Activated CD4-positive, alpha-beta T cell treated with anti-CD3 and anti-CD28 coated beads, Interleukin-2, Interleukin-6, amounts not matched to agents 100 ng/mL and 50 ng/mL, durations not matched to agents 16 hours and 8 hours (primary cell): Measurements from ENCODE around the gene EML5.

Experiments
- DNase-seq: peaks from one replicate; pipeline ENCODE4 v3.0.0-alpha.2; 2020

Gene EML5

DNA sequence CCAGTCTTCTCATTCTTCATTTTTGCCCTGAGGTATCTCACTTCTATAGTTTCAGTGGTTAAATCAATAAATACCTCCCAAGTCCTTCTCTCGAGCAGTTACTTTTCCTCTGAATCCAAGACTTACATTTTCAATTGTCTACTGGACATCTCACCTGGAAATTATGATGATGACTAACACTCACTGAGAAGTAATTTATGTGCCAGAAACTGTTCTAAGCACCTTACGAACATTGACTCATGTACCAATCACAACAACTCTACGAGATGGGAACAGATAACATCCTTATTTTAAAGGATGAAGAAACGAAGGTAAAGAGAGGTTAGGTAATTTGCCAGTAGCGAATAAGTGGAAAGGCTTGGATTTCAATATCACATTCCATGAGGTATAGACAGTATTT, 94.1 kb downstream of the EML5 start:
- no peak for DNase-seq

DNA sequence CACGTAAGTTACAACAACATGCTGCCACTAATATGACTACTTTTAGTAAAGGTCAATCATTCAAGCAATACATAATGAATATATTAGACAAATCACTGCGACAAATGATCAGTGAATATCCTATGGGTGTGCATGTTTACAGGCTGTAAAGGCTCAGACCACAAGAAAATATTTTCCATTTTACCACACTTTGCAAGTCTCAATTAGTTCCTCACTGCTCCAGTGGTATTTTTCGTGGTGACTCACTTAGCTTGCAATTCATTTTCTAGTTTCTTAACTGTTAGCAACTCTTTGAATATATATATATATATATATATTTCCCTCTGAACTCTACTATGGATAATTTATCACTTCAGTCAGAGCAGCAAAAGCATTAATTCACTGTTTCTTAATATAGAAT, 96.9 kb downstream of the EML5 start:
- no peak for DNase-seq

DNA sequence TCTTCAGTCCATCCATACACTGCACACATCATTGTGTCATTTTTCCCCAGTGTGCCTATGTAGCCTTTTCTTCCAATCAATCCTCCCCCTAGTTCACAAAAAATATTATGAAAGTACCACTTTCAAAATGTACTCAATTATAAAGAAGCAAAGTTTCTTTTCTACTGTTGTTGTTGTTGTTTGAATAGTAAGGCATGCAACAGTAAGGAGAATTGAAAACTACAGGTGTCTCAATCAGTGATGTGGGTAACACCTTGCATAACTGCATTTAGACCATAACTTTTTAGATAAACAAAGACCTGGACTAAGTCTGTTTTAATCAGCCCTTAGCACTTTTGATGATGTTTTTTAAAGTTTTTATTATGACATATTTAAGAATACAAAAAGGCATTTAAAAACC, 104.4 kb downstream of the EML5 start:
- DNase-seq, result no peak

DNA sequence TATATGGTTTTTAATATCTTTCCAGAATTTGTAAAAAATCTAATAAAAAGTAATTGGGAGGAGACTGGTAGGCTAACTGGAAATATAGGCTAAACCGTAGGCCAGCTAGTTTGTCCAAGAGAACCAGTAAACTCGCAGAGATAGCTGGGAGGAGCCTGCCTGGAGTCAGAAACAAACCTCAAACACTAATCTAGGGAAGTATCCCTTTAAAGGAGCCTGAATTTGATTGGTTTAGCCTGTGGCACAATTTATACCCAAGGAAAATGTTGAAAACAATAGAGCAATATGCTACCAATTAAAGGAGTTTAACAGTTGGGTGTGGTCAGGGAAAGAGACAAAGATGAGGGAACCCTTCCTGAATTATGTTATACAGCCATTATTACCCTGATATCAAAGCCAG, 109.6 kb downstream of the EML5 start:
- DNase-seq, result no peak

DNA sequence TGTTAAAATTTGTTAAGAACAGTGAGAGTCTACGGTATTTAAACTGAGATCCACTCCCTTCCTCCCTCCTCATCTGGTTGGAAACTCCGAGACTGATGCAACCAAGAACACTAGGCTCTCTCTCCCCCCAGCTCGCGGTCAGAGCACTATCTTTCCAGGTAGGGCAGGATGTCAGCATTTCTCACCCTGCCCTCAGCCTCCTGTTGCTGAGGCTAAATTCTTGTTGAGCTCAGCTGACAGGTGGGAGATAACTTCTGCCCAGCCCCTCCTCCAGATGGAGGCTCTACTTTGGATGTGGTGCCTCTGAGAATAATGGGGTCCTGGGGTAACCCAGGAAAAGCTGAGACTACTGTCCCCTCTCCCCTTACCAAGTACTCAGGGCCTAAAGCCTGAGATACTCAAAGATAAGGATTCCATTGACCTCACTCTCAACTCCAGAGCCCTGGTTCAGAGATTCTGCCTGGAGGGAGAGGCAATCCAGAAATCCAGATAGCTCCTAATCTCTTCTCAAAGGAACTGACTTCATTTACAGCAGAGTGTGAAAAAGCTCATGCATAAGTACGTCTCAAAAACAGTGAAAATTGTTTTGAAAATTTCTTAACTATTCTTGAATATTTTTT, 110.1 kb downstream of the EML5 start:
- peak; percentile 17 for DNase-seq

DNA sequence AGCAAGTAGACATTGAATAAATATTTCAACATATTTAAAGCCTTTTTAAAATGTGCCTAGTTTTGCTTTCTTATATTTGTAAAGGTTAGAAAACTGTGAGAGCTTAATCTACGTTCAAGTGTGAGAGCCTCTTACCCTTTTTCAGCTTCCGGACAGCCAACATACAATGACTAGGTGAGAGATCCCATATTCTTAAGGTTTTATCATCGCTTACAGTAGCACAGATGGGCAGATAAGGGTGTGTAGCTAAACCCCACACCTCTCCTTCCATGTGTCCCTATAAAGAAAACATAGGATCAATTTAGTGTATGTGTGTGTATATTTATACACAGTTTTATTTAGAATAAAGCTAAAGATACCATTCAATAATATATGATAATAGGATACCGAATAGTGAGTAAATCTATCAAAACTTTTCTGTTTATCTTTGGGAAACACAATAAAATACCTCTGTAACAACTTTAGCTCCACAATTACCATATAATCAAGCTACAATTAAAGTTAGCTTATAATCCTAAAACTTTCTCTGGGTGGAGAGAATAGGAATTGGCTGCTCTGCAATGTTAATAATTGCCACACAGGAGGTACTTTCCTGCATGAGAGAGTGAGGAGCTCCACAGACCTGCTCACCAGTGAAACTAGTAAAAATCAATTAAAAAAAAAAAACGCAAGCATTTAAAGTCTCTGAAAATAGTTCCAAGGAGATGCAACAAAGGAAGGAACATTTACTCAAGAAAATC, 110.8 kb downstream of the EML5 start:
- no peak for DNase-seq

DNA sequence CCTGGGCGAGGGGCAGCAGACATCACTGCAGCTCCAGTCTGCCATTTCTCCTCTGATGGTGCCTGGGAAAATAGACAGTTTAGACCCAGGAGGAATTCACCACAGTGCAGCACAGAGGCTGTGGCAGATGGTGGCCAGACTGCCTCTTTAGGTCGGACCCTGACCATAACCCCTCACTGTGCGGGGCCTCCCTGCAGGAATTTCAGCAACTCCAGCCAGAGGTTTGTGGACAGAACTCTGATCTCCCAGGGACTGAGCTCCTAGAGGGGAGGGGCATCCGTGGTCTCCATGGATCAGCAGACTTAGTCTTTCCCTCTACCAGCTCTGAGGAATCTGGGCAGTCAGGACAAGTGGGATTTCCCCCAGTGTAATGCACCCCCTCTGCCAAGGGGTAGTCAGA, 123.4 kb downstream of the EML5 start:
- no peak for DNase-seq

DNA sequence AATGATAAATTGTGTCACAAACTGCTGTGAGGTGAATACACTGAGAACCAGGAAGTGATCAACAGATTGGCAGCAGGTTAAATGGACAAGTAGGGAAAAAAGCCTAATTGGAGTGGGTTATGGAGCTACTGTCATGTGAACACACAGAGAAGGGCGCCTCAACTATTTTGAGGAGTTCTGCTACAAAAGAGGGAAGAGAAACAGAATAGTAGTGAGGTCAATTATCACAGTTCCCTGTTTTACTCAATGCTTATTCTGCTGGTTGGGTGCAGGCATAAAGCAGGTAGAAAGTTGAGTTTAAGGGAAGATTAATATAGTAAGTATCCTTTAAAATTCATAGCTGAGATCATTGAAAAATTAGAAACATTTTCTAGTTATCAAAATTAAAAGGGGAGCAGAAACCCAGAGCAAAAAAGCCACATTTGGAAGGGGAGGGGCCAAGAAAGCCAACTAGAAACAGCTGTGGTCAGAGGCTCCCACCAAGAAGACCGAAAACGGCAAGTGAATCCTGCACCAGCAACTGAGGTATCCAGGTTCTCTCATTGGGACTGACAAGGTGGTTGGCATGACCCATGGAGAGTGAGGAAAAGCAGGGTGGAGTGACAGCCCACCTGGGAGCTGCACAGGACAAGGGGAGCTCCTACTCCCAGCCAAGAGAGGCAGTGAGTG, 124.2 kb downstream of the EML5 start:
- no peak for DNase-seq

DNA sequence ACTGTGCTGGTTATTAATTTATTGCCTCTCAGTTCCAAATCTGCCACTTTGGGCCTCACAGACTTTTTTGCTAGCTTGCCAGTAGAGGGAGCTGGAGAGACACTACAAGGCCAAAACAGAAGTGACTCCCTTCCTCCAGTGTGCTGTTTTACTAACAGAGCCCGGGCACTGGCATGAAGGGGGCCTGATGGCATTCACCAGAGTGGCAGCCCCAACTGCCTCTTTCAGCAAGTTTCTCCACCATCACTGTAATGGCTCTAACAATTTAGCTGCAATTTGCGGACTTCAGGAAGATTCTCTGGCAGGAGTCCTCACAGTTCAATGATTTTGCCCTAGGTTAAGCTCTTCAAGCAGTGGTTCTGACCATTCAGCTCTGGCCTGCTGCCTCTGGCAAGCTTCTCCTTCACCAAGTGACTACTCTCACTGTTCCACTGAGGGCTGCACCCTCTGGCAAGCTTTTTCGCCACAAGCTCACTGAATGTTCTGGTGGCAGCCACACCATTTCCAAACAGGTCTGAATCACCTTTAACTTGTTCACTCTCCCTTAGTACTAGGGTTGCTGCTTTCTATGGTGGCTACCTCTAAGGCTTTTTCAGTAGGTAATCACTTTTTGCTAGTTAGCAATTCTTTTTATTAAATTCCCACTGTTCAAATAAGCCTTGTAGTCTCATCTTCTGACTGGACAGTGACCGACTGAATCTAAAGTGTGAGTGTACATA, 125.0 kb downstream of the EML5 start:
- DNase-seq, result peak; percentile 78

DNA sequence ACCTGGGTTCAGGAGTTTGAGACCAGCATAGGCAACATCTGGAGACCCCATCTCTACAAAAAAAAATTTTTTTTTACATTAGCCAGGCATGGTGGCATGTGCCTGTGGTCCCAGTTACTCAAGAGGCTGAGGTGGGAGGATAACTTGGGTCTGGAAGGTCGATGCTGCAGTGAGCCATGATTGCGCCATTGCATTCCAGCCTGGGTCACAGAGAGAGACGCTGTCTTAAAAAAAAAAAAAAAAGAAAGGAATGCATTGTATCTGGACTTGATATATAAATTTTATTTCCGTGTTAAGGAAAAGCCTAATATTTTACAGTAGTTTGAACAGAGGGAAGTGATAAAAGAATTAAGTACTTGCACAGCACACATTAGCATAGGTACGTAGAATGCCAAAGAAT, 132.7 kb downstream of the EML5 start:
- no peak for DNase-seq

DNA sequence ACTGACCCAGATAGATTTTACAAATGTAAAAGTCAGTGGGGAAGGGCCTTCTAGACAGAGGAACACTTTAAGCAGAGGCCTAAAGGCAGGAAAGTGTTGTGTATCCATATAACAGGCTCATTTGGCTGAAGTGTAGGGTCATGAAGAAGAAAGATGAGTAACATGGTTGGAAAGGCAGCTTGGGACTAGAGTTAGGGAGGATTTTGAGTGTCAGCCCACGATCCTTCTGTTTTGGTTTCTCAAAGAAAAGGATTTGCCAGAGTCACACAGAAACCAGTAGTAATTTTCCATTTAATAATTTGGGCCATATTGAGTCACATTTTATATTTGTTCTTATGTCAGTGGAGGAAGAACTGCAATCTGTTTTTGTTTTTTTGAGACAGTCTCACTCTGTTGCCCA, 153.5 kb downstream of the EML5 start:
- no peak for DNase-seq

DNA sequence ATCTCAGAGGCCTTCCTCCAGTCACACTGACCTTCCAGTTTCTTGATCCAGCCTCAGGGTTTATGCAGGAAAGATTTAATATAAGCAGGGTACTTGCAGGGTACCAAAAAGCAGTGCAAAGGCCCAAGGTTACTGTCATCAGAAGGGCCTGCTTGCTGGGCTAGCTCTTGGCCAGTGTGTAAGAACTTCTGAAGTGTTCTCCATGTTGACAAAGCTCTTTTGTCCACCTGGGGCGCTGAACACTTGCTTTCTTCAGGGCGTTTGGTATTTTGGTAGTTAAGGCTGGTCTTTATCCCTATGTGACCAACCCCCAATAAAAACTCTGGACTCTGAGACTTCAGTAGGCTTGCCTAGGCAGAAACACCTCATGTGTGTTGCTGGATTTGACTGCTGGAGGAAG, 160.2 kb downstream of the EML5 start:
- no peak for DNase-seq

DNA sequence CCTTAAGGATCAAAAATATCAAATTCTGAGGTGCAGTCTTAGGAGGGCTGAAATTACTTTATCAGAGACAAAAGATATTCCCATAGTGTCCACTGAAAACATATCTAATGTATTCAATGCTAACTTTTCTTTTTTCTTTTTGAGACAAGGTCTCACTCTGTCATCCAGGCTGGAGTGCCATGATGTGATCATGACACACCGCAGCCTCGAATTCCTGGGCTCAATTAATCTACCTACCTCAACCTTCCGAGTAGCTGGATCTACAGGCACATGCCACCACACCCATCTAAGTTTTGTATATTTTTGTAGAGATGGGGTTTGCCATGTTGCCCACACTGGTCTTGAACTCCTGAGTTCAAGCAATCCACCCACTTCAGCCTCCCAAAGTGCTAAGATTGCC, 161.7 kb downstream of the EML5 start:
- no peak for DNase-seq

DNA sequence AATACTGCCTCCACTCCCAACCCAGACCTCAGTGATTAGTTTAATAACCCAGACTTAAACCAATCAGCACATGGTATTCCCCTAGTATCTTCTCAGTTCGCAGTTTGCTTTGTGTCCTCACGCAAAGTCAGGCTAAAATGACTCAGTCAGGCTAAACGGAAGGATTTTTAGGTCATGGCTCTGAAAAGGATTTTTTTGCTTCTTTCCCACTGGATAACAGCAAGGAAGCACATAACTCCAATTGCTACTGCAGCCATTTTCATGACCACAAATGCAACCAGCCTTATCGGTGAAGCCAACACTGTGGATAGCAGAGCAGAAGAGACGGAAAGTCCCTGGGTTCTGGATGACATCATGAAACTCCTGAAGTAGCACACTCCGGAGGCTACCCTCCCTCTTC, 162.2 kb downstream of the EML5 start:
- no peak for DNase-seq

DNA sequence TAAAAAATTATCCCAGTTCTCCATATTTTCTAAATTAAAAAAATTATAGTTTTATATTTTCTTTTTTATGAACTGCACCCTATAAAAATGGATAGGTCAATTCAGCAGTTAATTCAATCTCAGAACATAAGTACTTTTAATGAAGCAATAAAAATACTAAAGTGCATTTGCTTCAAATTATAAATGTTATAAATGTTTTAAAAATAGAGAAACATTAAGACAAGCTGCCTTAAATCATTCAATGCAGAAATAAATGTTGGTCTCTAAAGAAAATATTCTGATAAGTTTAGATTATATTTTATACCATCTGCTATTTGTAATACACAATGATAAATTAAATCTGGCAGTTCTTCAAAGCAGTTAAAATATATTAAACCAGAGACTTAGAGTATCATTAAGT, 164.3 kb downstream of the EML5 start:
- DNase-seq, result no peak

DNA sequence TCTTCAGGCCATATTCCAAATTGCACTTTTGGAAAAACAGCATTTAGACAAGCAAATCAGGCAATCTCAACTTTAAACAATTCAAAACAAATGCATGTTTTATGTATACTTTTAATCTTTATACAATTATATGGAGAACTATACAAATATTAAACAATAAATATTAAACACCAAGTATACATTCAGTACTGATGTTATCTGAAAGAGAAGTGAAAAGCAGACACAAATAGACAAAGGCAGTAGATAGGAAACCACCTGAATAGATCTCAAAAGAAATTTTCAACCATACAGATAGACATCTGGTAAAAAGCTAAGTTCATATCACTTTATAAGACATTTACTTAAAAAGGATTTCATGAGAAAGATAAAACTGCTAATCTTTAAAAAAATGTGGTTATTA, 164.7 kb downstream of the EML5 start:
- no peak for DNase-seq

DNA sequence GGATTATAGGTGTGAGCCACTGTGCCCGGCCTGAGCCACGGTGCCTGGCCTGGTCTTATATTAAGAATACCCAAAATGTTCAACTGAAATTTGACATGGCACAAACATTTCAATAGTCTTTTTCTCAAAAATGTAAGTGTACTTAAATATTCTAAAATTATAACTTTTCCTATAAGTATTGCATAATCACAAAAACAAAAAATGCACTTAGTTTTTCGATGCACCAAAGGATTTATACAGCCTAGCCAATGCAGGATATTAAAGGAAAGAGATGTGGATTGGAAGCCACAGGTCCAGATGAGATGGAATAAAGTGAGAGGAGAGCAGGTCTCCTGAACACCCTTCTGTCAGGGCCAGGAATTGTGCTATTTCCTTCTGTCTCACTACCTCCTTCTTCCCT, 167.1 kb downstream of the EML5 start:
- DNase-seq, result no peak

DNA sequence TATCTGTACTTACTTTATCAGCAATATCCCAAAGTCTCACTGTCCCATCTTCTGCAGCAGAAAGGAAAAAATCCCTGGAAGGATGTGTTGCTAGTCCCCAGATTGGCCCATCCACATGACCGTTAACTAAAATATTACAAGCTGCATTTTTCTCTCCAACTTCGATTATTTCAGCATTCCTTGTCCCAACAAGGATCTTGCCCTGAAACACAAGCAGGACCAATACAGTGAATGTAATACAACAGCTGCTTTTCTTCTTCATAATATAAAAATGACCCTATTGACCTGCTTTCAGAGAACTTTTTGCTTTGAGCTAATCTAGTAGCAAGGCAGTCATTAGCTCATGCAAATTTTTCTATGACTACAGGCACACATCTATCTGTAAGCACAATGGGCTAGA, 171.7 kb downstream of the EML5 start:
- DNase-seq, result no peak

DNA sequence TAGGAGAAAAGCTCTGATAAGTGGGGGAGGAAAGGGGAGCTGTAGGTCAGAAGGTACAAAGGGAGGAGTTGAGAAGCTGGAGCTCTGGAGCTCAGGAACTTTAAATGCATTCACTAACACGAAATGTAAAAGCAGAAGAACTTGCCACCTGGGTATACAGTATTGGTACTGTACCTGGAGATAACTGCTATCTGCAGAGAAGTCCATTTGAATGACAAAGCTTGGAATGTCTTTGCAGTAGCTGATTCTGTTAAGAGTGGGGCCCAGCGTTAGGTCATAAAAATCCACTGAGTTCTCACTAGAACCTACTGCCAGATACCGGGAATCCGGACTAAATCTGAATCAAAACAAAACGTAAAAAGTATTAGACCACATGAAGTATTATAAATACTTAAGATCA, 174.3 kb downstream of the EML5 start:
- no peak for DNase-seq

DNA sequence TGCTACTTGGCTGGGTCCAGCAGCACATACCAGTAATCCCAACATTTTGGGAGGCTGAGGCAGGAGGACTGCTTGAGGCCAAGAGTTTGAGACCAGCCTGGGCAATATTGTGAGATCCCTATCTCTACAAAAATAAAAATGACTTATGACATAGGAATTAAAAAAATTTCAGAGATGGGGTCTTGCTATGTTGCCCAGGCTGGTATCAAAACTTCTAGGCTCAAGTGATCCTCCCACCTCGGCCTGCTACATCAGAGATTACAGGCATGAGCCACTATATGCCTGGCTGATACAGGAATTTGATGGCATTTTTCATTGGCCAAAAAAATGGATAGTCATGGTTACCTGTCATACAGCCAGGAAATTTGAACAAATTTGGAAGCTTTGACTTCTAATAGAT, 175.3 kb downstream of the EML5 start:
- DNase-seq, result no peak

DNA sequence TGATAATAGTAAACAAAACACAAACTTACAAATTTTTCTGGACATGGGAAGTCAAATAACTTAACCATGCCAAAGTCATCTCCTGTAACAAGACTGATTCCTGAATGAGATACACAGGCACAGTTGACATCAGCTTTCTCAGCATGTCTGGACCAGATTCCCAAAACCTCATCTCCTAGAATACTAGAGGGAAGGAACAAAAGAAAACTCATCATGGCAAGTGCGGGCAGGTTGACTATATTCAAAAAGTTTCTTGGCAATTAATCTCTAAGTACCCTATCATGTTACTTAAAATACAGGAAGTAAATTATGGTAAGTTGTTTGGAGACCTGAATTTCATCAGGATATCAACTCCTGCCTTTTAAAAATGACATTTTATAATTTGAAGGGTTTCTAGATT, 176.1 kb downstream of the EML5 start:
- DNase-seq, result no peak

DNA sequence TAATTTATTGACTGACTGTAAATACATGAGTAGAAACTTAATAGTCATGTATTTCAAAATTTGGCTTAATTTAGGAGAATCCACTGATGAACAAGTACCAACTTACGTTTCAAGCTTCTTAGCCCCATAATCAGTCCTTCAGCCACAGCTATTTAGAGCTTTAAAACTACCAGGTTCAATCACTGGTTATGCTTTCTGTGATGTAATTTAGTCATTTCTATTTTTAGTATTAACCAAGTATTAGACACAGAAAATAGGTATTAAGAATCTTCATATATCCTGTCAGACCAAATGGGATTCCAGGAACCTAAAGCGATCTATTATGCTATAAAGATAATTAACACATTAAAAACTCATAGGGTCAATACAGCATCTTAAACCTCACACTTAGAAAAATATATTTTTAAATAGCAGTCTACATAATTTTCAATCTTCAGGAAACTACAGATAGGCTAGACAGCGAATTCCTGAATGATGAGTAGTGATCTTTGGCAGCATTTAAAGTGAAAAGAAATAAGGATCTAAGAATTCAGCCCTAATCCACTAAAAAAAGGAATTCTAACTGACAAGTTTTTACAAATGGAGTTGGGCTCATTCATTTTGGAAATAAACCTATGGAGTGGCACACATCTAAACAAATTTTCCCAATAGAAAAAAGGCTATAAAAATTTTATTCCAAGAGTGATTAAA, 178.4 kb downstream of the EML5 start:
- DNase-seq, result no peak

DNA sequence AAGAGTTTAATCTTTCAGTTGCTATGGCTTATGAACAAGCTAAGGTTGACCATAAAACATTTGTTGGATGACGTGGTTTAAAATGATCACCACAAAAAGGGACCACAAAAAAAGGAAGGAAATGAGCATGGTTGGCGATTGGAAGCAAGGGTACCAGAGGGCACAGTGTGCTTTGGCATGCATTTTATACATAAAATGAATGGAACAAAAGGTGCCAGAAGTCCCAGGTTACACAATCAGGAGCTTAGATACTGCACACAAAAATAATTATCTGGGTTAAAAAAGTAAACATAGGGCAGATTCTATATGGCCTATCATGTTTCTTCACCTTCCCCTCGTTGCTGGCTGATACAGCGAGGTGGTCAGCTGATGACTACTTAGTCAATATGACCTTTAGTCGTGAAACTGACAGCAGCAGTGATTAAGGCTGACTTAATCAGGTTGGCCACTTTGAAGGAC, 179.2 kb downstream of the EML5 start:
- DNase-seq, result peak; percentile 9
